Measurements from ENCODE around the gene PCDHGB1.
"Not testable (repeated sequence)": the region's sequence is repeated elsewhere in the genome, so short reads cannot be mapped to it uniquely, and the experiment has no call there.

PCDHGB1 gene

GRCh38 chr5:141346017-141346416 lies 3.9 kb upstream of the PCDHGB1 start:
- not testable (repeated sequence) for DNase-seq (ENCODE audit: low read depth)

- DNase-seq (ENCODE audit: low read depth) = no peak
Observed at GRCh38 chr5:141351591-141351990, 1.7 kb downstream of the PCDHGB1 start.

- no peak for DNase-seq (ENCODE audit: low read depth)
Observed at GRCh38 chr5:141354900-141355469, 5.1 kb downstream of the PCDHGB1 start, which contains the start of gene PCDHGA4. TSS of gene PCDHGA4 (plus strand) at chr5:141355021. CDS start at chr5:141355108, 87 bp downstream.

- DNase-seq (ENCODE audit: low read depth) = no peak
Observed at GRCh38 chr5:141355641-141356040, 5.7 kb downstream of the PCDHGB1 start.

GRCh38 chr5:141356133-141356532 lies 6.2 kb downstream of the PCDHGB1 start:
- no peak for DNase-seq (ENCODE audit: low read depth)

GRCh38 chr5:141356950-141357349 lies 7.1 kb downstream of the PCDHGB1 start:
- no peak for DNase-seq (ENCODE audit: low read depth)

GRCh38 chr5:141359790-141360426 lies 10.0 kb downstream of the PCDHGB1 start, which contains the start of gene PCDHGB2:
TSS of gene PCDHGB2 (plus strand) at chr5:141359994. CDS start at chr5:141360136, 142 bp downstream.
- no peak for DNase-seq (ENCODE audit: low read depth)

- DNase-seq (ENCODE audit: low read depth) = no peak
Observed at GRCh38 chr5:141360685-141361084, 10.8 kb downstream of the PCDHGB1 start.

- DNase-seq (ENCODE audit: low read depth) = no peak
Observed at GRCh38 chr5:141362719-141363118, 12.8 kb downstream of the PCDHGB1 start.

- DNase-seq (ENCODE audit: low read depth) = no peak
Observed at GRCh38 chr5:141363952-141364660, 14.2 kb downstream of the PCDHGB1 start, which contains the start of gene PCDHGA5. TSS of gene PCDHGA5 (plus strand) at chr5:141364162. CDS start at chr5:141364331, 169 bp downstream.

GRCh38 chr5:141366016-141366896 lies 16.4 kb downstream of the PCDHGB1 start:
- DNase-seq (ENCODE audit: low read depth) = no peak

GRCh38 chr5:141369994-141370848 lies 20.3 kb downstream of the PCDHGB1 start, which contains the start of gene PCDHGB3:
TSS of gene PCDHGB3 (plus strand) at chr5:141370242. CDS start at chr5:141370395, 153 bp downstream.
- DNase-seq (ENCODE audit: low read depth) = no peak

- DNase-seq (ENCODE audit: low read depth) = no peak
Observed at GRCh38 chr5:141371572-141372475, 21.9 kb downstream of the PCDHGB1 start.

GRCh38 chr5:141373673-141374317 lies 23.9 kb downstream of the PCDHGB1 start, which contains the start of gene PCDHGA6:
TSS of gene PCDHGA6 (plus strand) at chr5:141373891. CDS start at chr5:141374084, 193 bp downstream.
- DNase-seq (ENCODE audit: low read depth) = no peak

GRCh38 chr5:141374627-141375026 lies 24.7 kb downstream of the PCDHGB1 start:
- no peak for DNase-seq (ENCODE audit: low read depth)

- DNase-seq (ENCODE audit: low read depth) = not testable (repeated sequence)
Observed at GRCh38 chr5:141375444-141376155, 25.7 kb downstream of the PCDHGB1 start.

GRCh38 chr5:141382469-141383294 lies 32.8 kb downstream of the PCDHGB1 start, which contains the start of gene PCDHGA7:
TSS of gene PCDHGA7 (plus strand) at chr5:141382742. CDS start at chr5:141382900, 158 bp downstream.
- no peak for DNase-seq (ENCODE audit: low read depth)
